Peyer's patch (tissue), 4 donors: ENCODE measurements around the gene TNC.

ENCODE experiments used
- CTCF ChIP-seq, 6 experiments: fragments of 450-650 bp in 4 of 6; fragments of 200-600 bp in 2 of 6; sonication (generic) in 1 of 6; IDR thresholded peaks; one replicate each; pipeline ENCODE4 v1.5.1; 2017 to 2019; ENCODE audit warnings: antibody characterized with exemption in 6 of 6, mild to moderate bottlenecking in 3 of 6, moderate library complexity in 1 of 6
- POLR2A ChIP-seq, 2 donors: fragments of 450-650 bp; IDR thresholded peaks; one replicate each; pipeline ENCODE4 v1.5.1; 2017; ENCODE audit warnings: antibody characterized with exemption in 2 of 2, mild to moderate bottlenecking in 2 of 2, moderate library complexity in 2 of 2

GRCh38 chr9:114990901-114991300, 127.1 kb downstream of the TNC start:
- TF ChIP-seq POLR2A (IDR thresholded peaks at IDR 0.05) (no peak), CTCF (IDR thresholded peaks at IDR 0.05) (no peak)
